Anterior cingulate cortex (tissue), 58 donors: ENCODE results near the gene BCAS1.
"Not testable (repeated sequence)": the region's sequence is repeated elsewhere in the genome, so short reads cannot be mapped to it uniquely, and the experiment has no call there.

Experiments
- DNase-seq, 58 donors: peaks; one replicate each; lab custom pipeline; 2025; lab: John Stamatoyannopoulos, UW

Gene BCAS1

DNA sequence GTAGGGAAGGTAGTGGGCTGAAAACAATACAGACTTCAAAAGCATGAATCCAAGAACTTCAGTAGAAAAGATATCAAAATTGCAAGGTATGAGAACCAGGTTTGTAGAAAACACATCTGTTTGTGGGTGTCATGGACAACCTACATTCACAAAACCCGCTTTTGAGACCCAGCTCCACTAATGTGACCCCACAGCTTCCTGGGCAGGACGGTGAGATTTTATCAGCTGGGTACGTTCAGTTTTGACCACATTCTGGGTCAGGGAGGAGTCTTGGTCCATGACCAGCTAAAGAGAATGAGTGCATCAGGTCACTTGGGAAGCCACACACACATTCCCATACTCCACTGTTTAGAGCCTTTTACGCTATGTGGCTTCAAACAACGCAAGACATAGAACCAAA lies 77.1 kb downstream of the BCAS1 start:
- no peak for DNase-seq

DNA sequence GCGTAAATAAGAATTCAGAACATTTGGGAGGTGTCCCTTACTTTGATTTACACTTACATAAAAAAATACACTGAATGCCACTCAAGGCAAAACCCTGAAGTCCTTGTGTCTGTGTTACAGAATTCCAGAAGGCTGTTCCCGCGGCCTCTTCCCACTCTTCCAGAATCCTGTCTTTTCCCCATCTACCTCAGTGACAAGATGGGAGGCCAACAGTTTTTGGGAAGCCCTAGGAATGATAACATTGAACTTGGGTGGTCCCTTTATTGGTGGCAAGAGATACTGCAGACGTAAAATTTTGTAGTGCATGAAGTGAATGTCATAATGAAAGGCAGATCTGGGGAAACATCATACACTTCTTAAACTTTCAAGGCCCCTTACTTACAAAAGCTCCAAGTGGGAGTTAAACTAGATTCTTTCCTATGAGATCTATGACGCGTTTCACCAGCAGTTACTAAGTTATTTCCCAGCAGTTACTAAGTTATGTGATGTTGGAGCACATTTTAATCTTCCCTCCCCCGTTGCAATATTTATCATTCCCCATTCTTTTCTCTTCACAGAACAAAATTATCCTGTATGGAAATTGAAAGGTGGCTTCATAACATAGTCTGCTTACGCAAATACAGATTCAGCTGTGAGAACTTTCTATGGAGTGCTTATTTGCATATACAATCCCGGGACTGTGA lies 79.5 kb downstream of the BCAS1 start:
- DNase-seq: no peak

DNA sequence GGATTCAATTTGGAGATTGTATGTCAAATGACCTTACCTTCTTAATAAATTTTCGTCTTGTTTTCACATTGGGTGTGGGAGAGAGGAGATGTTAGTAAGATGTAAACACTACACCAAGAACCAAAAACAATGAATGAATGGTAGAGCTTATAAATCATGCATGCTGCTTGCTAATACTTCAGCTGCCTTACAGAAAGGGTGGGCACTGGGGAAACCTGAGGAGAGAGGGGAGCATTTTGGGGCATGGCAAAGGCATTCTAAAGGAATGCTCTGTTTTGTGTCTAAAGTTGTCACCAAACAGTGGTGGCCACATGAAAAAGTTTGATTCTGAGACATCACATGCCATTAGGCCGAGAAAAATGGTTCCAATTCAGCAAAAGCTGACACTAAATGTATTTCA lies 80.4 kb downstream of the BCAS1 start:
- no peak for DNase-seq

DNA sequence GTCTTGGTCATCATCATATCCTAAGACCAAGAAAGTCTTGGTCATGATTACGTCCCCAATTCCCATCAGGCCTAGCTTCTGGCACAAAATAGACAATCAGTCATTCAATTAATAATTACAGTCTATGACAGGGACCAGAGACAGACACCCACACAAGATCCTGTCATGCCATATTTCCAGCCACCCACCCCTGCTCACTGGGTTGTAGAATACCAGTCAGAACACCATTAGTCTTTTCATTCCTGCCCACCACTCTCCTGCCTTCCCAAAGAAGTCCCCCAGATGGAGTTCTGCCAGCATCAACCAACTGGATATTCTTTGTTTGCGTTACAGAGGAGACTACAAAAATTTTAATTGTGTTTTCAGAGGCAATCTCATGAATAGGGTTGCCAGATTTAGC lies 81.0 kb downstream of the BCAS1 start:
- DNase-seq: no peak

DNA sequence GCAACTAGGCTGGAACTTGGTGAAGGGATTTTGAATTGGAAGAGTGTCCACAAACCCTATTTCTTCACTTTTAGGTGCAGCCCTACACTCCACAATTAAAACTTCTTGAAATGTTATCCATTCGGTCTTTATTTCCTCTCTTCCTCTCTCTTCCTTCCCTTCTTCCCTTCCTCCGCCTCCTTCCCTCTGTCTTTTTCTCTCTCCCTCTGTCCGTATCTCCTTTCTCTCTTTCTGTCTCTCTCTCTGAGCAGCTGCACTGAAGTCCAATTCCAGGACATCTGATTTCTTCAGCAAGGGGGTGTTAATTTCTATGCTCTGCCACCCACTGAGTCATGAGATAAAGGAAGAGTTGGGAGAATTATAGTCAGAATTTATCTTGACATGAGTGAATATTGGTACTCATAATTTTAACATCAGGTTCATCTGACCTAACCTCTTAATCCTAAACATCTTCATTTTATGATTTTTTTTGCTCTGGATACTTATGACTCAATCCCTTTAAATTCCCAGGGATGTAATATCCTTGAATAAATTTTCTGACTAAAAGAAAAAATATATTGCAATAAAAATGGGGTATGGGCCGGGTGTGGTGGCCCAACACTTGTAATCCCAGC lies 84.2 kb downstream of the BCAS1 start:
- no peak for DNase-seq

DNA sequence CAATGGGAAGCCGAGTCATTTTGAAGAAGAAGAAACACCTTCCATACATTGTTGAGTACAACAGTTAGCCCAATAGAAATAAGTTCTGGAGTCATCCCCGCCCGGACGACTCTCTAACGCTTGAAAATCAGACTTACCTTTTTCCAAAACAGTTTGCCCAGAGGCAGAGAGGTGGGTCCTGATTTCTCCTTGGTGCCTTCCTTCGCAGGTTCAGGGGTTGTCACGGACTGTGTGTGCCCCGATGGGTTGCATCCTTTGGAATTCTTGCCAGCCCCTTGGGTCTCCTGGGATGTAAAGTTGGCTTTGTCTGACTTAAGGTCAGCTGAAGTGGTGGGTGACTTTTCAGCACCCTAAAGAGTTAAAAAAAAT lies 85.3 kb downstream of the BCAS1 start:
- no peak for DNase-seq

DNA sequence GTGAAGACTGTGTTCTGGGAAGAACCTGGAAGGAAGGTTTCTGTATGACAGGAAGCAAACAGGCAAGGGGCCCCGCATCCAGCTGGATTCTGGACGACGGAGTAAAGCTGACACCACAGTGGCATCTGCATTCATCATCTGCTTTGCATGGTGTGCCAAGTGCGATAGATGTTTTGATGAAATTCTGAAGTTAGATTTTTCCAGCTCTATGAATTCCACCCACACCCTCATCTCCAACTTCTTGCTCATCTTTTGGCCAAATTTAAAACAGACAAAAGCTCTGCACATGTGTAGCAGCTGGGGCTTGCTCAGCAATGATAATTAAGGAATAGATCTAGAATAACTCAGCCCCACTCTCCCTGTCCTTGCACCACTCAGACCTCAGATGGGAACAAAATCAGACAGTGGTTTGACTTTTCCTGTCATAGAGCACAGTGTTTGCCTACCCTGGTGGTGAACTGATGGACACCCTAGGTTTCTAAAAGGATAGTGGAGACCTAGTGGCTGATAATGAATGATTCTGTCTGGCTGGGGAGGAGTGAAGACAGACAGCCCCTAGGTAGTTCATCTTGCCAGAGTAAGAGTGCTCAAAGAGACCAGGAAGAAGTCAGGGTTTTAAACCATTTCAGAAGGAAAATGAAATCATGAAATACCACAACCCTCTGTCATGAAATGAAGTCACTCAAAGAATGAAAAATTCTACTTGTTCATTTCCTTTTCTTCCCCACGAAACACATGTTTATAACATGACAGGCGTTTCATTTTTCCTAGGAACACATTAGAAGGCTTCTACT lies 85.8 kb downstream of the BCAS1 start:
- DNase-seq: peak in 10 of 58 donors; percentile 3 to 21 (median 5)

DNA sequence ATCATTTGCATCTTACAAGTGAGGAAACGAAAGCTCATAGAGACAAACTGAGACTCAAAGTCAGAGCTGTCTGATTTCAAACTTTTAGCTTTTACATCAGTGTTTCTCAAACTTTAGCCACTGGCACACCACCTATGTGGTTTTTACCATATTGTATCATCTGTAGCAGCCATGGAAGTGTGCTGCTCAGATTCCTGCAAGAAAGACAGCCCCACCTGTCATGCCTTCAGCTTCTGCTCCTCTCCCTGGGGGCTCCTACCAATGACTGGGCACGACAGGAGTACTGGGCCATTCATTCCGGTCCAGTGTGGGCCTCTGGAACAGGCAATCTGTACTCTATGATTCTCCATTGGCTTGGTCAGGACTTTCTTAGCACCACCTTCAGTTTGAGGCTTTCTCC lies 87.0 kb downstream of the BCAS1 start:
- no peak for DNase-seq

DNA sequence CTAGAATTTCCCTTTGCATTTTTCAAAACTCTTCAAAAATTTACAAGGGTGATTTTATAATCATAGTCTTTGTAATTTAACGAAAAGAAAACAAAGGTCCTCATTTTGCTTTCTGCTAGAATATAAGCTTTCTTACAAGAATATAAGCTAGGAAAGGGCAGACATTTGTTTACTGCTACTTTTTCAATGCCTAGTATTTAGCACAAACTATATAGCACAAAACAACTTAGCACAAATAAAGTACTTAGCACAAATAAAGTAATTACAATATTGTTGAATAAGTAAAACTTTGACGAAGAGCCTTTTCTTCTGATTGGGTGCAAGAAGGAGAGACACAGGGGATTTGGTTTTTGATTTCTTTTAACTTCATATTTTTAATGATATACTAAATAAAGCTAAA lies 87.8 kb downstream of the BCAS1 start:
- DNase-seq: no peak

DNA sequence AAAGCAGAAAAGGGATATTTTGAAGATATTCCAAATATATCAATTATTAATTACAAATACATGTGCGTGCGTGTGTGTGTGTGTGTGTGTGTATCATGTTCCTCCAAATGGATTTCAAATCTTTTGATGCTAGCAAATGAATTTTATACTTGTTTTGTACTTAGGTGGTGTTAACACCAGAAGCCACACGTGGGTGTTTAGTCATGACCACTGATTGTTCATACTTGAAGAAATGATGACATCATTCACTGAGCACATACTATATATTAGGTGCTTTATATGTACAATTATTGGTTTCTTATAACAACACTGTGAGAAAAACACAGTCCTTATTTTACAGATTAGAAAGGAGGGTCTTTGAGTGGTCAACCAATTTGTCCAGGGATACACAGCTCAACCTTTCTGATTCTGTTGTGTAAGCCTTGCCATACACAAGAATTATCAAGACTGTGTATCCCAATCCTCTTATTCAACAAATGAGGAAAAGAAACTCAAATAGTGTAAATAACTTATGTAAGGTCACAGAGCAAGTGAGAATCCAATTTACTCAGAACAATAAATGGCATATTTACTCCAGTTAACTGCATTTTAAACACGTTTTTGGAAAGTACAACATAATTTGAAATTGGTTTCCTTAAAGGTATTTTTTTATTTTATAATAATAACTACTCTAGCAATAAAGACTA lies 88.5 kb downstream of the BCAS1 start:
- no peak for DNase-seq

DNA sequence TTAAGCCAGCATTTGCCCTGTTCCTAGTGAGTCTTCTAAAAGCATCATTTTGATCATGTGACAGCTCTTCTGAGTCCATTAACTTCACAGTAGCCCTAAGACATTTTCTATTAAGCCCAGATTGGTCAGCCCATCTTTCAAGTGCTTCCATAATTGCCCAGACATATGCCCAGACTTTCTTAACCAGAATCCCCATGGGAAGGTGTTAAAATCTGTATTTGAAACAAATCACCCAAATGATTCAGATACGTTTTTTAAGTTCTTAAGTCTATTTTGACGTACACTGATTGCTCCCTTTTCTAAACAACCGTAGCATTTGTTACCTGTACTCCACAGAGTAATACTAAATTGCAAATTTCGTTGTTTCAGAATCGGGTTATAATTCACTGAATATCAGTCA lies 89.3 kb downstream of the BCAS1 start:
- no peak for DNase-seq

DNA sequence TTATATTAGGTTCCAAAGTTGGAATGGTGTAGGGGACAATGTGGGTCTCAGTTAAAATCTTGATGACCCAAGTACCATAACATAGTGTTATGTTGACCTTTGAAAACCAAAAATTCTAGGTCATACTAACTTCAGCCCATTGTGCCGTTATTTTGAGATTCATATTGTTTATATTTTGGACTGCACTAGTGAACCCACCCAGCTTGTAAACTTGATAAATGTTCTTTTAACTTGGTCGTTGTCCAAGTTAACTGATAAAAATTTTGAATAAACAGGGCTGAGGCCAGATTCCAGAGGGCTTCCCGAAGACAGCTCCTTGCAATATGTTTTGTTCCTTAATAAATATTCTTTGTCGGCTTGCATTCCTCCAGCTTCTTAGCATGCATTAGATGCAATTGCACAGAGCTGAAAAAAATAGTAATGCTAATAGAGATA lies 90.3 kb downstream of the BCAS1 start:
- DNase-seq: no peak

DNA sequence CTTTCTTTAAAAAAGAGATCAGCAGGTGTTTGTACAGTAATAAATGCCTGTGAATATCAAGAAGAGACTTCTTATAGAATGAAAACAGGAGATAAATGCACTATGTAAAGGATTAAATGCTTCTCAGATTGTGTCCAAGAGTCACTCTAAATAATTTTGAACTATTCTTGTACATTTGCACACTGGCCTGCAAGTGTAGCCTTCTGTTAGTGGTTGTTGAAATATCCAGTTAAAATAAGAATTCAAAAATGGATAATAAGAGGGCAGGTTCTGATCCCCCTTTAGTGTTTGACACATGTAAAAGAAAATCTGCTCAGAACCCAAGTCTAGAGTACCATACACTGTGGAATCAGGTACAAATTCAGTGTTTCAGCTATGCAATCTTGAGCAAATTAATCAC lies 91.9 kb downstream of the BCAS1 start:
- DNase-seq: no peak

DNA sequence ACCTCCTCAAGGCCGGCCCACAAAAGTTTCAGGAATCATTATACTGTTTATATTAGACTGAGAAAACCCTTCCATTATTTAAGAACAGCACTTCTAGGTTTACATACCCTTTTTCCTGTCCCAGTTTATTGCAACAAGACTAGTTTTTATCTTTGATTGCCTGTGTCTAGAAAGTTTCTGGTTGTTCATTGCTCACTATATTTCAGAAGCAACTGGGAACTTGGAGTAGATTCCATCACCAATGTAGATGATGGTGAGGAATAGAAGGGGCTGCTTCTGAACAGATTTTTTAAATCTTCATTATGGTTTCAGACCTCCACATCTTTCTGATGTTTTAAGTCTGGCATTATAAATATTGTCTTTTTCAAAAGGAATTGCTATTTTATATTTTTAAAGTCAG lies 93.0 kb downstream of the BCAS1 start:
- no peak for DNase-seq

DNA sequence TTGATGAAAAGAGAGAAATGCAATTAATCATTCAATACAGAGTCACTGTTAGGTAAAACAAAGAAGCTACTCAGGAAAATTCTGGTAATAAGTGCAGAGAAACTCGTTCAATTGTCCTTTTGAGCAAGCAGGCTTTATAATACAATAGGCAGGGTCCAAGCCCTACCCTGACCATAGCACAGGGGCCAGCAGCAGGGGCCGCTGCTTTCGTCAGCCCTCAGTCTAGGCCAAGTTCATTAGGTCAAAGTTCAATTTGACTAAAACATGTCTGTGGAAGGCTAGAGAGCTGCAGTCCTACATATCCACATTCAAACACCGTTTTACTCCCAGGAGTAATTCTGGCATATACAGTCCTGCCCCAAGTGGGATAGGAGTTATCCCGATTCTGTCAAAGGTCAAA lies 94.6 kb downstream of the BCAS1 start:
- DNase-seq: peak in 2 of 58 donors; percentile 2 to 3

DNA sequence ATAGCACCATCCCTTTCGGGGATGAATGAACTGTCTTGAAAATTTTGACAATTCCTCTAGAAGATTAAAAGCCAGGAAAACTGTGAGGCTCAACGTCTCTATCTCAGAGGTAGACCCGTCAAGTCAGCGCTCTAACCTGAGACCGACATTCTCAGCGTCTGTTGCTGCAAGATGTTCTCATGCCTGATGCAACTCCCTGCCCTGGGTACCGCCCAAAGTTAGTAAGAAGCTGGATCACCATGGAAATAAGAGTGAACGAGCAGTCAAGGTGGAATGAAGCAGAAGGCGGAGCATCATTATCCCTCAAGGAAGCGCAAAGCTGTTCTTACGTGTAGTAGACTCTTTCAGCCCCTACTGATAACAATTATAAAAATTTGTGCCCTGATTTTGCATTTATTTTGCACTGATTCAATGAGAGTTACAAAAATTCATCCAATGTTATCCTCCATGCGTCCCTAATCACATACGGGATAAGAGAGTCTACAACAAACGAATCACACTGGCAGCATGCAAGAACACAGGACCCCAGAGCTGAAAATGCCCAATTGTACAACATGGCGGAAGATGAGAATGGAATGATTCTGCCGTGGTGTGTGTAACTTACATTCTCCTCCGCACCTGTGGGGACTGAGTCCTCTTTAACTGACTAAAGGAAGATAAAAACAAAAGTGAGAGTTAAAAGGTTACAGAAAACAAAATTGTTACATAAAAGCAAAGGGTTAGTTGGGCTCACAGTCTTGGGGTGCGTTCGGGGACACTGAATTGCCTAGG lies 95.4 kb downstream of the BCAS1 start:
- peak in 1 of 58 donors; percentile 25 for DNase-seq

DNA sequence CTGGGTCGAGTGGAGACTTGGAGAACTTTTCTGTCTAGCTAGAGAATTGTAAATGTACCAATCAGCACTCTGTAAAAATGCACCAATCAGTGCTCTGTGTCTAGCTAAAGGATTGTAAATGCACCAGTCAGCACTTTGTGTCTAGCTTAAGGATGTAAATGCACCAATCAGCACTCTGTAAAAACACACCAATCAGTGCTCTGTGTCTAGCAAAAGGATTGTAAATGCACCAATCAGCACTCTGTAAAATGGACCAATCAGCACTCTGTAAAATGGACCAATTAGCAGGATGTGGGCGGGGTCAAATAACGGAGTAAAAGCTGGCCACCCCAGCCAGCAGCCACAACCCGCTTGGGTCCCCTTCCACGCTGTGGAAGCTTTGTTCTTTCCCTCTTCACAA lies 96.5 kb downstream of the BCAS1 start:
- not testable (repeated sequence) for DNase-seq

DNA sequence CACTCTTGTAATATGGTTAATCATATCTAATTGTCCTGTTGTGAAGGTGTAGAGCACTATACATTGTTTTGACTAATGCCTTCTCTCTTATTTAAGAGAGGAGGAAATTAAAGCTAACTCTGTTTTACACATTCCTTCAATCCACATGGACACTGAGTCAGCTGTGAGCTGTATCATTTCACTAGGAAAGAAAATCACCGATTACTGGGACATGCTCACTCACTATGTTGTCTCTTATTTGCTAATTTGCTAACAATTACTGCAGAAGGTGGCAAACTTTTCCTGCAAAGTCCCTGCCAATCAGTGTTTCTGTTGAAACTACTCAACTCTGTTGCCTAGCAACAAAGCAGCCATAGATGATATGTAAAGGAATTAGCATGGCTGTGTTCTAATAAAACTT lies 98.2 kb downstream of the BCAS1 start:
- DNase-seq: no peak

DNA sequence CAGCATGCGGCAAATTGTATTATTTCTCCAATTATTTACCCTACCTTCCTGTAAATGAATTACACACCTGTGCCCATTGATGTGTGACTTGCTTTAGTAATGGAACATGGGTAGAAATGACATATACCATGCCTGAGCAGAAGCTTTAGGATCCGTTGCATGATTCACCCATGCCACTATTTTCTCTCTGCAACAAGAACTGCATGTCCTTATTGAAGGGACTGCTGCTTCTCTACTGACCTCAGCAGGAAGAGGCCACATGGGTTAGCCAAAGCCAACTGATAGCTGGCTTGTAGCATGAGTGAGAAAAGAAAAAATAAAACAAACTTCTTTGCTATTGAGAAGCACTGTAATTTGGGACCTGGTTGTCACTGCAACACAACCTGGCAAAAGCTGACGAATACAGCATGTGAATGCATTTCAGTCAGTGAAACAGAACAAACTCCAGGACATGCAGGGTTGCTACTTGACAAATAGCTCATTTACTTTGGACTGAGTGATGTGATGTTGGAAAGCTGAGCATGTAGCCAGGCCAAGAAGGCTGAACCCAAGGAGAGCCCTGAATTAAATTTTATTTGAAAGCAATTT lies 99.2 kb downstream of the BCAS1 start:
- DNase-seq: no peak

DNA sequence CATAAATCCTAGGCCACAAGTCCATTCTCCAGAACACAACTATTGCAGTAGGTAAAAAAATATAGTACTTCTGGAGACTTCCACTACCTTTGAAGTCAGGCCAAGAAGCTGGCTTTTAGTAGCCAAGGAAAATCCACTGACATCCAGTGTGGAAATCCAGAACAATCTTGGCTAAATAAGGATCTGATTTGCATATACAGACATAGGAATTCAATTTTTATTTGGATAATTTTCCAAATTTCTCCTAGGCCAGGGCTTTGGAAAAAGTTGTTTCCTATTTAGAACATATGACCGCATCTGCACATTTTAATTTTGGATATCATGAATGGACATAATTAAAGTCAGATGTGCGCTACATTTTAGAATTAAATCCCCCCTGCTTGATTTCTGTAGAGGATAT lies 100.2 kb downstream of the BCAS1 start:
- DNase-seq: no peak
